K562 (cell line): Measurements from ENCODE around the gene C1QBP. TPM values are rescaled to one million over a fixed set of nuclear protein-coding genes. Genes with fewer than 3 reads are reported as not detected.
A peak's percentile ranks its signal among the peaks of the same experiment; 100 is the strongest.

Experiments
- ATAC-seq: fragments of 200-7000 bp; cut with Tn5 transposase; 3 replicates; pipeline ENCODE4 v1.9.1; 2020; ENCODE audit warnings: moderate library complexity
- BruUV-seq: library from RNA; stranded (reverse); fragments of 400-500 nt; replicated peaks from 2 replicates; lab custom pipeline; 2021; lab: Mats Ljungman, UMichigan
- CTCF ChIA-PET: fragments of 300-600 bp; formaldehyde crosslinking; extraction: SDS; loops from one replicate; lab custom pipeline; 2021; ENCODE audit warnings: low intra/inter-chr PET ratio; lab: Yijun Ruan, JAX
- POLR2A ChIA-PET: fragments of 300-600, 350-650 bp; sonication (Branson Sonifier 250); formaldehyde crosslinking; extraction: SDS; loops from one replicate; lab custom pipeline; 2021; ENCODE audit warnings: antibody characterized with exemption, inconsistent platforms; lab: Yijun Ruan, JAX
- DNase-seq, 4 experiments: peaks; one replicate each; pipeline versions ENCODE4 v3.0.0 to v3.0.0-alpha.2; 2011 to 2018; ENCODE audit warnings: low spot score in 3 of 4, mixed read lengths in 3 of 4; ENCODE audit errors: extremely low read depth in 1 of 4
- FAIRE-seq: peaks from 2 replicates; lab custom pipeline; 2011; peaks lifted over from hg19 to GRCh38; lab: Jason Lieb, UNC
- H2AFZ ChIP-seq: 2 replicates; pipeline ENCODE4 v1.6.0; 2011; ENCODE audit warnings: low read depth, low read length, control low read depth, inconsistent platforms
- H3K27ac ChIP-seq: fragments of 200-600 bp; 3 replicates; pipeline ENCODE4 v1.8.0; 2011; ENCODE audit warnings: low read depth, mild to moderate bottlenecking, control low read depth, inconsistent platforms, low read length, moderate library complexity, mixed read lengths; ENCODE audit errors: extremely low read depth
- H3K27me3 ChIP-seq, 2 experiments: fragments of 300-600 bp in 1 of 2; 2 replicates in 1 of 2; 3 replicates in 1 of 2; pipeline versions ENCODE4 v1.6.0 to v1.8.0; 2011; ENCODE audit warnings: inconsistent platforms in 2 of 2, low read length in 2 of 2, mild to moderate bottlenecking in 1 of 2, mixed read lengths in 1 of 2, moderate library complexity in 1 of 2; ENCODE audit not compliant: control insufficient read depth in 2 of 2, insufficient read depth in 2 of 2
- H3K36me3 ChIP-seq: fragments of 300-600 bp; 3 replicates; pipeline ENCODE4 v1.8.0; 2011; ENCODE audit warnings: mild to moderate bottlenecking, low read length, inconsistent platforms; ENCODE audit not compliant: control insufficient read depth, insufficient read depth
- H3K4me1 ChIP-seq, 2 experiments: fragments of 200-600 bp in 1 of 2; replicated peaks in 1 of 2; 2 replicates in 1 of 2; 3 replicates in 1 of 2; pipeline versions ENCODE4 v1.5.1 to v1.8.0; 2011; ENCODE audit warnings: inconsistent platforms in 2 of 2, low read length in 2 of 2, mild to moderate bottlenecking in 1 of 2, mixed read lengths in 1 of 2, moderate library complexity in 1 of 2; ENCODE audit not compliant: control insufficient read depth in 2 of 2, insufficient read depth in 2 of 2
- H3K4me2 ChIP-seq: 2 replicates; pipeline ENCODE4 v1.6.1; 2011; ENCODE audit warnings: low read length, control low read depth, inconsistent platforms, mixed read lengths; ENCODE audit not compliant: insufficient read depth
- H3K4me3 ChIP-seq: fragments of 200-600 bp; sonication (generic), shearing (Covaris generic); 2 replicates; pipeline ENCODE4 v1.5.1; 2016; ENCODE audit warnings: control low read depth, inconsistent platforms
- H3K79me2 ChIP-seq: fragments of 200-600 bp; 3 replicates; pipeline ENCODE4 v1.8.0; 2011; ENCODE audit warnings: low read length, inconsistent platforms; ENCODE audit not compliant: control insufficient read depth, insufficient read depth
- H3K9ac ChIP-seq, 2 experiments: 2 replicates each; pipeline versions ENCODE4 v1.6.0 to v1.6.1; 2011; ENCODE audit warnings: low read depth in 2 of 2, low read length in 2 of 2, control low read depth in 1 of 2, inconsistent platforms in 1 of 2, mild to moderate bottlenecking in 1 of 2, mixed read lengths in 1 of 2; ENCODE audit not compliant: insufficient read depth in 1 of 2
- H3K9me1 ChIP-seq: one replicate; pipeline ENCODE4 v1.6.0; 2011; ENCODE audit warnings: inconsistent platforms, mild to moderate bottlenecking, low read length, moderate library complexity; ENCODE audit not compliant: control insufficient read depth, insufficient read depth
- H3K9me3 ChIP-seq: replicated peaks from 2 replicates; pipeline ENCODE4 v1.5.1; 2011; ENCODE audit warnings: low read depth, low read length, inconsistent platforms; ENCODE audit not compliant: control insufficient read depth, insufficient read depth
- H4K20me1 ChIP-seq: replicated peaks from 2 replicates; pipeline ENCODE4 v1.6.1; 2011; ENCODE audit warnings: low read length, inconsistent platforms, mixed read lengths; ENCODE audit not compliant: control insufficient read depth, insufficient read depth
- BRF2 ChIP-seq: IDR thresholded peaks from 3 replicates; pipeline ENCODE4 v1.6.1; 2011; ENCODE audit warnings: borderline replicate concordance, mild to moderate bottlenecking; ENCODE audit not compliant: insufficient read length, insufficient read depth
- ETS2 ChIP-seq: IDR thresholded peaks from 2 replicates; pipeline ENCODE4 v1.6.1; 2016; ENCODE audit warnings: borderline replicate concordance, missing genetic modification characterization, mild to moderate bottlenecking, moderate library complexity, missing compliant biosample characterization; ENCODE audit not compliant: poor library complexity, severe bottlenecking
- FOSL1 ChIP-seq: fragments of 200-800 bp; sonication (Bioruptor generic); conservative IDR thresholded peaks from 2 replicates; pipeline ENCODE4 v1.6.1; 2016; ENCODE audit warnings: missing genetic modification characterization, missing compliant biosample characterization
- GTF2A2 ChIP-seq: IDR thresholded peaks from 2 replicates; pipeline ENCODE4 v1.6.1; 2016; ENCODE audit warnings: mild to moderate bottlenecking, missing genetic modification characterization, missing compliant biosample characterization
- IRF2 ChIP-seq: sonication (generic); formaldehyde crosslinking; IDR thresholded peaks from 2 replicates; pipeline ENCODE4 v1.8.1; 2022; ENCODE audit warnings: mild to moderate bottlenecking, missing genetic modification reagents
- KLF6 ChIP-seq: fragments of 250-450 bp; sonication (Bioruptor Pico); IDR thresholded peaks from 2 replicates; pipeline ENCODE4 v1.4.0; 2020; ENCODE audit warnings: mild to moderate bottlenecking, moderate library complexity, borderline replicate concordance
- SIN3A ChIP-seq, 2 experiments: fragments of 150-350 bp in 1 of 2; IDR thresholded peaks; 2 replicates each; pipeline ENCODE4 v1.6.1; 2011 to 2016; ENCODE audit warnings: borderline replicate concordance in 2 of 2, low read depth in 2 of 2, low read length in 2 of 2, mild to moderate bottlenecking in 2 of 2, moderate library complexity in 2 of 2; ENCODE audit not compliant: control insufficient read depth in 1 of 2
- SMARCA4 ChIP-seq: fragments of 450-650 bp; IDR thresholded peaks from 2 replicates; pipeline ENCODE4 v1.6.1; 2016
- TAF9B ChIP-seq: fragments of 450-650 bp; IDR thresholded peaks from 2 replicates; pipeline ENCODE4 v1.6.1; 2018; ENCODE audit warnings: mild to moderate bottlenecking; ENCODE audit not compliant: partially characterized antibody
- TRIM24 ChIP-seq, 2 experiments: fragments of 450-650 bp; IDR thresholded peaks; 2 replicates each; pipeline ENCODE4 v1.6.1; 2016
- ZNF23 ChIP-seq: fragments of 250-450 bp; sonication (Bioruptor Pico); IDR thresholded peaks from 2 replicates; pipeline ENCODE4 v1.4.0; 2020; ENCODE audit warnings: mild to moderate bottlenecking
- ZNF316 ChIP-seq: fragments of 450-650 bp; IDR thresholded peaks from 2 replicates; pipeline ENCODE4 v1.6.1; 2016
- ZNF431 ChIP-seq: sonication (generic); formaldehyde crosslinking; IDR thresholded peaks from 2 replicates; pipeline ENCODE4 v1.8.0; 2022; ENCODE audit warnings: mild to moderate bottlenecking, missing genetic modification reagents
- ZNF592 ChIP-seq: fragments of 450-650 bp; IDR thresholded peaks from 2 replicates; pipeline ENCODE4 v1.6.1; 2017; ENCODE audit warnings: antibody characterized with exemption, mild to moderate bottlenecking
- WGBS: fragments of 100-300 bp; shearing (Covaris generic); methylation state at CpG from one replicate; pipeline ENCODE4 v1.1.6; 2016; ENCODE audit warnings: low coverage, mixed read lengths; ENCODE audit not compliant: insufficient coverage; ENCODE audit errors: missing lambda C conversion rate; 5-methylcytosine and 5-hydroxymethylcytosine counted together
- in situ Hi-C: fragments of 300-500 bp; cut with MboI; formaldehyde crosslinking; loops from 4 replicates; pipeline ENCODE4 v1.15.0; 2018; ENCODE audit warnings: inconsistent platforms, mixed read lengths
- intact Hi-C: fragments of 100-400 bp; cut with micrococcal nuclease; formaldehyde crosslinking; loops from 2 replicates; pipeline ENCODE4 v1.14.2; 2022
- polyA plus RNA-seq, 8 experiments: library from polyadenylated mRNA; depleted of rRNA in 4 of 8; stranded (reverse) in 5 of 8; unstranded in 3 of 8; fragments of >200 nt; fragmentation: Nextera tagmentation in 2 of 8; fragmentation: Illumina TruSeq in 1 of 8; extraction: Ambion mirVana in 2 of 8; extraction: Trizol in 1 of 8; gene quantifications; 2 replicates each; pipeline versions ENCODE4 v1.2.1 to v1.2.3, GENCODE V29; 2011 to 2014; ENCODE audit warnings: inconsistent platforms in 1 of 8, missing spikeins in 1 of 8
- total RNA-seq, 7 experiments: library from RNA; depleted of rRNA in 6 of 7; stranded (reverse); fragments of >200 nt in 6 of 7; fragmentation: Illumina TruSeq in 2 of 7; extraction: Trizol in 2 of 7; gene quantifications; 2 replicates each; pipeline versions ENCODE4 v1.2.1 to v1.2.3, GENCODE V29; 2011 to 2021; ENCODE audit warnings: low replicate concordance in 1 of 7

C1QBP gene
- total and polyA plus RNA-seq, 9 of the 15 experiments (the other 6 are each of a cell fraction or from before 2014, with no cell fraction given), result 90.7 to 665 (median 414) TPM

GRCh38 chr17:5485270-5486205 is 46.6 kb upstream of the C1QBP start, which contains the start of gene DERL2:
TSS of gene DERL2 (minus strand) at chr17:5486178. CDS start at chr17:5486161, 17 bp downstream.
- H3K27ac ChIP-seq, result peak within 1 kb of the TSS; percentile 100
- peak within 1 kb of the TSS; percentile 94 for H2AFZ ChIP-seq
- peak; percentile 56 to 69 (median 66) for DNase-seq
- H3K79me2 ChIP-seq, result peaks cover 54% of the 10 kb centered on the region
- H4K20me1 ChIP-seq, result no peaks in the 10 kb centered on the region; the same call in 1 of the 2 replicates
- H3K9me3 ChIP-seq, result no peaks in the 10 kb centered on the region
- ChIA-PET CTCF (interaction anchor here (0.5 kb wide), 1 partner anchor 26 kb away, joined by 4 read pairs; no protein-coding TSS in a partner anchor), POLR2A (interaction anchor here (0.6 to 2.8 kb wide), 9 partner anchors 8 to 555 kb away, joined by 3 to 15 read pairs (median 4); partner anchors contain the start of gene DHX33)
- FAIRE-seq, result no peak
- H3K4me2 ChIP-seq, result peak within 1 kb of the TSS; percentile 94
- H3K27me3 ChIP-seq, result no peaks in the 10 kb centered on the region
- BruUV-seq, result TSS peak; percentile 54
- peaks cover 5 to 8% of the 10 kb centered on the region in 2 experiments; a peak in 2 of 5 replicates for H3K4me1 ChIP-seq
- H3K9me1 ChIP-seq, result no peaks in the 10 kb centered on the region
- peaks cover 73% of the 10 kb centered on the region for H3K36me3 ChIP-seq
- peak within 1 kb of the TSS; percentile 97 for H3K4me3 ChIP-seq
- 8% methylated on average over 16 of the region's 29 CpGs for WGBS
- peak; percentile 53 for ATAC-seq
- intact Hi-C loops, result loop anchor here (1.0 kb wide), 1 partner anchor 16 kb away; no protein-coding TSS in a partner anchor
- in situ Hi-C loops, result no loop called here
- H3K9ac ChIP-seq, result peak within 1 kb of the TSS; percentile 98 to 100
- TF ChIP-seq ETS2 (tag), result no peak
- TF ChIP-seq ZNF316, result no peak
- no peak for TF ChIP-seq ZNF23 (CRISPR knock-in tag)
- no peak; a peak in 1 of 4 replicates for TF ChIP-seq SIN3A (IDR thresholded peaks at IDR 0.05; ENCODE audit: borderline replicate concordance in 2 of 2, control insufficient read depth in 1 of 2, low read depth in 2 of 2, low read length in 2 of 2)
- no peak for TF ChIP-seq KLF6 (CRISPR knock-in tag)
- no peak for TF ChIP-seq SMARCA4
- no peak for TF ChIP-seq ZNF592
- no peak for TF ChIP-seq FOSL1 (tag)
- TF ChIP-seq ZNF431, result no peak
- peak; percentile 41 for TF ChIP-seq TAF9B
- no peak for TF ChIP-seq GTF2A2 (tag)
- TF ChIP-seq IRF2 (CRISPR knock-in tag), result no peak
- TF ChIP-seq BRF2, result no peak
- peak in 1 of 2 experiments; percentile 7; a peak in 1 of 4 replicates for TF ChIP-seq TRIM24 (IDR thresholded peaks at IDR 0.05)
